PC-3 (cell line): ENCODE results near the gene ZCCHC24.

Experiments
- CTCF ChIP-seq: fragments of 300-600 bp; sonication (generic); conservative IDR thresholded peaks from 2 replicates; pipeline ENCODE4 v1.5.1; 2017; ENCODE audit warnings: antibody characterized with exemption, low read depth, mild to moderate bottlenecking, low read length
- EZH2 ChIP-seq: fragments of 300-600 bp; sonication (generic); IDR thresholded peaks from one replicate; pipeline ENCODE4 v1.6.1; 2017; ENCODE audit warnings: antibody characterized with exemption, mild to moderate bottlenecking, low read length; ENCODE audit not compliant: unreplicated experiment
- EZH2phosphoT487 ChIP-seq: fragments of 300-600 bp; sonication (generic); IDR thresholded peaks from 2 replicates; pipeline ENCODE4 v1.6.1; 2018; ENCODE audit warnings: mild to moderate bottlenecking, antibody characterized with exemption, low read length, borderline replicate concordance

- TF ChIP-seq EZH2 (no peak), CTCF (no peak), EZH2phosphoT487 (no peak)
Measured at GRCh38 chr10:79430936-79431335, 14.5 kb downstream of the ZCCHC24 start.
